ENCODE measurements around the gene EIF4E1B.

EIF4E1B gene

DNA sequence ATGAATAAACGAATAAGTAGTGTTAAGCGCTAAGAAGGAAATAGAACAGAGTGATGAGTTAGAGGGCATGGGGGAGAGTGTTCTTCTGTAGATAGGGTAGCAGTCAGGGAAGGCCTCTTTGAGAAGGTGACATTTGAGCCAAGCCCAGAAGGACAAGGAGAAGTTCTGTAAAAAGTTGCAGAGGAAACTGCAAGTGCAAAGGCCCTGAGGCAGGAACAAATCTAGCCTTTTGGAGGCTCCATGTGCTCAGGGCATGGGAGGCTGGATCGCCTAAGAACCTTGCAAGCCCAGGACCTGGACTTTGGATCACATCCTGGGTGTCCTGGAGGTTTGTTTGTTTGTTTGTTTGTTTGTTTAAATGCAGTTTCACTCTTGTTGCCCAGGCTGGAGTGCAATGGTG lies 8.0 kb downstream of the EIF4E1B start:
- no peak for DNase-seq (ENCODE audit: low read depth, low spot score)
- 100% methylated on average over 2 of the region's 3 CpGs for WGBS (ENCODE audit: insufficient coverage, insufficient read length)
- Histone ChIP-seq H3K36me3 (ENCODE audit: control insufficient read depth, insufficient read depth, low read length) (no peaks in the 10 kb centered on the region), H3K9me3 (ENCODE audit: control insufficient read depth, insufficient read depth, low read length) (no peaks in the 10 kb centered on the region), H3K27ac (ENCODE audit: low read length) (no peak overlapping the region), H3K4me3 (ENCODE audit: low read length) (no peak overlapping the region), H3K4me1 (ENCODE audit: control insufficient read depth, insufficient read depth, low read length) (peaks cover 6% of the 10 kb centered on the region), H3K27me3 (ENCODE audit: control insufficient read depth, insufficient read depth, low read length) (no peaks in the 10 kb centered on the region)

DNA sequence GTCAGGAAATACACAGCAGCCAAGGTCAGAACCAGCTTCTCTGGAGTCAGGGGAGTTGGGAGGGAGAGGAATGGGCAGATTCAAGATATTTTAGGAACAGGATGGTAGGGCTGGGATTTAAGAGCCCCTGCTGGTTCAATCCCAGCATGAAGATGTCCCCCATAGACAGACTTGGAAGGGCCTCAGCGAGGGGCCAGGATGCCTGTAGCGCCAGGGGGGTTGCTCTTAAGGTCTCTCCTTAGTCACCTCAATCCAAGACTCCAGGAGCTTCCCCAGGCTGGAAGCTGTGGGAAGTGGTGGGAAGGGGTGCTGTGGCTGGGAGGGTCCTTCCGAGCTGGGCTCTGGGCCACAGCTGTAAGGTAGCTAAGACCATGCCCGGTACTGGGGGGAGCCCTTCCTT lies 8.7 kb downstream of the EIF4E1B start:
- Histone ChIP-seq H3K36me3 (ENCODE audit: control insufficient read depth, insufficient read depth, low read length) (no peaks in the 10 kb centered on the region), H3K27ac (ENCODE audit: low read length) (no peak overlapping the region), H3K27me3 (ENCODE audit: control insufficient read depth, insufficient read depth, low read length) (no peaks in the 10 kb centered on the region), H3K4me3 (ENCODE audit: low read length) (no peak overlapping the region), H3K4me1 (ENCODE audit: control insufficient read depth, insufficient read depth, low read length) (peaks cover 6% of the 10 kb centered on the region), H3K9me3 (ENCODE audit: control insufficient read depth, insufficient read depth, low read length) (no peaks in the 10 kb centered on the region)
- DNase-seq (ENCODE audit: low read depth, low spot score) = no peak
- no CpG with 5 or more reads among the region's 4 CpGs for WGBS (ENCODE audit: insufficient coverage, insufficient read length)

DNA sequence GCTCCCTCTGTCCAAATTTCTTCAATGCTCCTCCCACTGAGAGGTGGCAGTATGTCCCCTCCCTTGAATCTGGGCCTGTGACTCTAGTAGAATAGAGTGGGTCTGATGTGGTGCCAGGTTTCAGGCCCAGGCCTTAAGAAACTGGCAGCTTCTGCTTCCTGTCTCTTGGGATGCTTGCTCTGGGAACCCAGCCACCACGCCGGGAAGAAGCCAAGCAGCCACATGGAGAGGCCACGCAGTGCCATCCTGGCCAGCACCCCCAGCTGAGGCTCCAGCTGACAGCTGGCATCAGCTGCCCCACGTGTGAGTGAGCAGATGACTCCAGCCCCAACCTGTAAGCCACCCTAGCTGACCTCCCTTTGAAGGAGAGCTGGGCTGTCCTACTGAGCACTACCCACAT lies 9.5 kb downstream of the EIF4E1B start:
- no peaks in the 10 kb centered on the region for H3K27me3 ChIP-seq (ENCODE audit: control insufficient read depth, insufficient read depth, low read length)
- no peak overlapping the region for H3K27ac ChIP-seq (ENCODE audit: low read length)
- no CpG with 5 or more reads among the region's 4 CpGs for WGBS (ENCODE audit: insufficient coverage, insufficient read length)

DNA sequence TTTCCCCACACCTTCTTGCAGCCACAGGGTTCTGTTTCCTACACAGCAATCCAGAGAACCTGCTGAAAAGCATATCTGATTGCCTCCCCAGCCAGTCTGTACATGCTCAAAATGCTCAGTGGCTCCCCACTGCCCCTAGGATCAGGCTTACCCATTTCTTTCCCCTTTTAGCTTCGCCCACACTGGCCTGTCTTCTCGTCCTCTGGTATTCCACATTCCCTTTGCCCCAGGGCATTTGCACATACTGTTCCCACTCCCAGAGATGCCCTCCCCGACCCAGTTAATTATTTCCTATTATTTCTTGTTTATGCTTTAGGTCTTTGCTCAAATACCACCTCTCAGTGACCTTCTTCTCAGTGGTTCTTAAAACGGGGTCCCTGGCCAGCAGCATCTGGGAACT lies 10.1 kb downstream of the EIF4E1B start:
- peaks cover 6% of the 10 kb centered on the region for H3K4me1 ChIP-seq (ENCODE audit: control insufficient read depth, insufficient read depth, low read length)
- no peaks in the 10 kb centered on the region for H3K9me3 ChIP-seq (ENCODE audit: control insufficient read depth, insufficient read depth, low read length)
- H3K4me3 ChIP-seq (ENCODE audit: low read length) = no peak overlapping the region
- H3K36me3 ChIP-seq (ENCODE audit: control insufficient read depth, insufficient read depth, low read length) = no peaks in the 10 kb centered on the region
- DNase-seq (ENCODE audit: low read depth, low spot score) = no peak
- no peaks in the 10 kb centered on the region for H3K27me3 ChIP-seq (ENCODE audit: control insufficient read depth, insufficient read depth, low read length)
- H3K27ac ChIP-seq (ENCODE audit: low read length) = no peak overlapping the region
- WGBS (ENCODE audit: insufficient coverage, insufficient read length) = no CpG with 5 or more reads among the region's 4 CpGs

More for the DNA sequence above, 9.5 kb downstream of the EIF4E1B start:
- no peaks in the 10 kb centered on the region for H3K36me3 ChIP-seq (ENCODE audit: control insufficient read depth, insufficient read depth, low read length)
- H3K9me3 ChIP-seq (ENCODE audit: control insufficient read depth, insufficient read depth, low read length) = no peaks in the 10 kb centered on the region
- H3K4me1 ChIP-seq (ENCODE audit: control insufficient read depth, insufficient read depth, low read length) = peaks cover 6% of the 10 kb centered on the region
- no peak overlapping the region for H3K4me3 ChIP-seq (ENCODE audit: low read length)
- no peak for DNase-seq (ENCODE audit: low read depth, low spot score)

DNA sequence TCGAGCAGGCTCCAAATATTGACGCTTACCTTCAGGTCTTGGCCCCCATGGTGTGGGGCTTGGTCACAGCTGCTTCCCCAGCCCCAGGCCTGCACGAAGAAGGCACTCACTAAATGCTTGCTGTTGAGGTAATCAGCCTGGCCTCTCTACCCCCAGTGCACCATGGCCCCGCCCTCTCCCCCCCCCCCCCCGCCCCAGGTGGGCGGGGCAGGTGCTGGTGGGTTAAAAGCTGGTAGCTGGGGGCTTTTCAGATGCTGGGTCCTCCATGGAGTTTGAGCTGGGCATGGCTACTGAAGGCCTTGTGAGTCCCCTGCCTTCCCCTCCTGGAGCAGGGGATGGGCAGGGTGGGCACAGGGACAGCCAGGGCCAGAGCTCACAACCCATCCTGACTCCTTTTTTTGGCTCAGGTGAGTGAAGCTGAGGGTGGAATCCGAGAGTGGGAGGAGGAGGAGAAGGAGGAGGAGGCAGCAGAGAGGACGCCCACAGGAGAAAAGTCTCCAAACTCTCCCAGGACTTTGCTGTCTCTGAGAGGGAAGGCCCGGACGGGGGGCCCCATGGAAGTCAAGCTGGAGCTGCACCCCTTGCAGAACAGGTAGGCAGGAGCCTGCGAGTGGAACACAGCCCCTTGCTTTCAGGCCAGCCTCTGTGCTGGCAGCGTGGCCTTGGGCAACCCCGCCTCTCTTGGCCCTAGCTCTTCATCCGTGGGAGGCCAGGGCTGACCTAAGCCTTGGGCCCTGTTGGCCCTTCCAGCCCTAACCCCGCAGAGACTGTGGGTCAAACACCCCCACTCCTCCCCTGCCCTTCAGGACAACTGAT lies 12.4 kb downstream of the EIF4E1B start:
- Histone ChIP-seq H3K27ac (ENCODE audit: low read length) (no peak overlapping the region), H3K27me3 (ENCODE audit: control insufficient read depth, insufficient read depth, low read length) (no peaks in the 10 kb centered on the region), H3K9me3 (ENCODE audit: control insufficient read depth, insufficient read depth, low read length) (no peaks in the 10 kb centered on the region), H3K36me3 (ENCODE audit: control insufficient read depth, insufficient read depth, low read length) (no peaks in the 10 kb centered on the region), H3K4me1 (ENCODE audit: control insufficient read depth, insufficient read depth, low read length) (peaks cover 8% of the 10 kb centered on the region), H3K4me3 (ENCODE audit: low read length) (no peak overlapping the region)
- DNase-seq (ENCODE audit: low read depth, low spot score) = no peak
- no CpG with 5 or more reads among the region's 15 CpGs for WGBS (ENCODE audit: insufficient coverage, insufficient read length)

DNA sequence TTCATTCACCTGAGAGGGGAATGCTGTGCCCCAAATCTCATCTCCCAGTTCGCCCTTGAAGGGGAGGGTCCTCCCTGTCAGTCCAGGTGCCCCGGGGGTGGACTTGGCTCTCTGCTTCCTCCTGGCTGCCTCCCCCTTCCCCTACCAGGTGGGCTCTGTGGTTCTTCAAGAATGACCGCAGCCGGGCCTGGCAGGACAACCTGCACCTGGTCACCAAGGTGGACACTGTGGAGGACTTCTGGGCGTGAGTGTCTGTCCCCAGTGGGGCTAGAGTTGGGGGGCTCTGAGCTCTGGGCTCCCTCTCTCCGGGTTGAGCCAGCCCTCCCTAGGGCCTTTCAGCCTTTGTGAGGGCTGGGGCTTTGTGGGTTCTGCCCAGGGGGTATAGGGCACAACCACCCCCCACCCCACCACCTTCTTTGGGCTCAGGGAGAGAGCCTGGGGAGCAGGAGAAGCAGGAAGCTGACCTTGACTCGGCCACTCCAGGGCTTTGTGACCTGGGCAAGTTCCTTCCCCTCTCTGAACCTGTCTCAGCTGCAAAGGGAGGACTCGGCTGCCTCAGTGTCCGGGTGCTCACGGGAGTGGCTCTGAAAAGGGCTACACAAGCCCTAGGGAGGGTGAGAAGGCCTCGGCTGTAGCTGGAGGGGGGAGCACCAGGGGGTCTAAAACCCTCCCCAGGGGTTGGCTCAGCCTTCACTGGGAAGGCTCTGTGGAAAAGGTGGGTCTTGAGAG lies 13.2 kb downstream of the EIF4E1B start:
- no peak overlapping the region for H3K27ac ChIP-seq (ENCODE audit: low read length)
- no peak overlapping the region for H3K4me3 ChIP-seq (ENCODE audit: low read length)
- WGBS (ENCODE audit: insufficient coverage, insufficient read length) = no CpG with 5 or more reads among the region's 11 CpGs
- no peaks in the 10 kb centered on the region for H3K36me3 ChIP-seq (ENCODE audit: control insufficient read depth, insufficient read depth, low read length)
- H3K4me1 ChIP-seq (ENCODE audit: control insufficient read depth, insufficient read depth, low read length) = peaks cover 8% of the 10 kb centered on the region
- H3K27me3 ChIP-seq (ENCODE audit: control insufficient read depth, insufficient read depth, low read length) = no peaks in the 10 kb centered on the region
- DNase-seq (ENCODE audit: low read depth, low spot score) = no peak
- no peaks in the 10 kb centered on the region for H3K9me3 ChIP-seq (ENCODE audit: control insufficient read depth, insufficient read depth, low read length)

DNA sequence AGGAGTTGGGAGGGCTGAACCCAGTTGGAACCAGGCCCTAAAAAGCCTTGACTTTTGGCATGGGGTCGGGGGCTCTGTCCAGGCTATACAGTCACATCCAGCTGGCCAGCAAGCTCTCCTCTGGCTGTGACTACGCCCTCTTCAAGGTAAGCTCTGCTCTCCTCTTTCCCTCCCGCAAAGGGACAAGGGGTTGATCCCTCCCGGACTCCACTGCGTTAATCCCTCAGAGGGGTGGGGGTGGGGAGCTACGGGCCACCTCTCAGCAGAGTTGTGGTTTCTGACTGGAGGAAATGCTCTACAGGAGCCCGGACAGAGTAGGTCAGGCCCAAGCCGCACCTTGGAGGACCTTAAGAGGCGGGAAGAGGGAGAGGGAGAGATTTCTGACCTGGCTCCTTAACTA lies 13.8 kb downstream of the EIF4E1B start:
- peaks cover 8% of the 10 kb centered on the region for H3K4me1 ChIP-seq (ENCODE audit: control insufficient read depth, insufficient read depth, low read length)
- H3K36me3 ChIP-seq (ENCODE audit: control insufficient read depth, insufficient read depth, low read length) = no peaks in the 10 kb centered on the region
- no CpG with 5 or more reads among the region's 9 CpGs for WGBS (ENCODE audit: insufficient coverage, insufficient read length)
- H3K27ac ChIP-seq (ENCODE audit: low read length) = no peak overlapping the region
- no peaks in the 10 kb centered on the region for H3K9me3 ChIP-seq (ENCODE audit: control insufficient read depth, insufficient read depth, low read length)
- no peak for DNase-seq (ENCODE audit: low read depth, low spot score)
- no peak overlapping the region for H3K4me3 ChIP-seq (ENCODE audit: low read length)
- no peaks in the 10 kb centered on the region for H3K27me3 ChIP-seq (ENCODE audit: control insufficient read depth, insufficient read depth, low read length)

DNA sequence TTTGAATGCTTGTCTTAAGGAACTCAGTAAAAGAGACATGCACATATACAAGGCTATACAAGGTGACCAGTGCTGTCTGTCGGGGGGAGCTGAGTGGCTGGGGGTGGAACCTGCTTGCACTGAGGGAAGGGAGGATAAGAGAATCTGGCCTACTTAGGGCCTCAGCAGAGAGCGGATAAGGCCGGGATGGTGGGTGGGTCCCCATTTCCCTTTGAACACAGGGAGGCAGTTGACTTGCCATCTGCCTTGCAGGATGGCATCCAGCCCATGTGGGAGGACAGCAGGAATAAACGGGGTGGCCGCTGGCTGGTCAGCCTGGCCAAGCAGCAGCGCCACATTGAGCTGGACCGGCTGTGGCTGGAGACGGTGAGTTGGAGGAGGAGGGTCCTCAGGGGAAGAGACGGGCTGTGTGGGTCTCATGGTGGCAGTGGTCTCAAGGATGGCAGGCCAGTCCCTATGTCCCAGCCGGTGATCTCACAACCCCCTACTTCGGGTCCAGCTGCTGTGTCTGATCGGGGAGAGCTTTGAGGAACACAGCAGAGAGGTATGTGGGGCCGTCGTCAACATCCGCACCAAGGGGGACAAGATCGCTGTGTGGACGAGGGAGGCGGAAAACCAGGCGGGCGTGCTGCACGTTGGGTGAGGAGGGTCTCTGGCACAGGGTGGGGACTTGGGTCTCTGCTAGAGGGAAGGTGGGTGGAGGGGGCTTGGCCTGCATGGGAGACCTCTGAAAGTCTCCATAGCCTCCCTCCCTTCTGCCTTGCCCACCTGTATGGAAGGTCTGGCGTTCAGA lies 14.6 kb downstream of the EIF4E1B start:
- WGBS (ENCODE audit: insufficient coverage, insufficient read length) = no CpG with 5 or more reads among the region's 22 CpGs
- H3K4me1 ChIP-seq (ENCODE audit: control insufficient read depth, insufficient read depth, low read length) = peaks cover 8% of the 10 kb centered on the region
- no peak for DNase-seq (ENCODE audit: low read depth, low spot score)

DNA sequence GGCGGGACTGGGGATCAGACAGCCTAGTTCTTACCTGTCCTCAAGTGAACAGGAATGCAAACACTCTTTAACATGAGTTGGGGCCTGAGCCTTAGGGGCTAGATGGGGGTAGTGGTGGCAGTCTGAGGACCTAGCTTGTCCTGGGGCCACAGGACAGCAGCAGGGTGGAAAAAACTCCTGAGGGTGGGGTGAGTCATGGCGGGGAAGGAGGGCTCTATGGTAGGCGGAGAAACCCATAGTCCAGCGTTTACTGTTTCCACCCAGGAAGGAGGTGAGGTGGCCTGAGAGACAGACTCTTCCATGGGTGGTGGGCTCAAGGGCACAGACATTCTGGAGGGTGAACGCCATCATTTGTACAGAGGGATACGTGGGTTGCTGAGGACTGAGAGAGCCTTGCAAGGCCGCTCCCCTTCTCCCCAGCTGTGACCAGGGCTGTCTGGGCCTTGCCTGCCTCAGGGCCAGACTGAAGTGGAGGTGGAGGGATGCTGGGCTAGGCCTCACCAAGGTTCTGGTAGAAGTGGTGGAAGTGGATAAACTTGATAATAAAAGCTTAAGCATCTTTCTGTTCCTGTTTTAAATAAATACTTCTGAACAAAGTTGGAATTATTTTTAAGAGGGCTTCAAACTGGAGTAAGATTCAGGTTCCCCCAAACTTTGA lies 15.7 kb downstream of the EIF4E1B start:
- no peak for DNase-seq (ENCODE audit: low read depth, low spot score)
- WGBS (ENCODE audit: insufficient coverage, insufficient read length) = no CpG with 5 or more reads among the region's 7 CpGs
- no peak overlapping the region for H3K4me3 ChIP-seq (ENCODE audit: low read length)
- no peaks in the 10 kb centered on the region for H3K36me3 ChIP-seq (ENCODE audit: control insufficient read depth, insufficient read depth, low read length)
- no peaks in the 10 kb centered on the region for H3K27me3 ChIP-seq (ENCODE audit: control insufficient read depth, insufficient read depth, low read length)
- no peak overlapping the region for H3K27ac ChIP-seq (ENCODE audit: low read length)
- peaks cover 8% of the 10 kb centered on the region for H3K4me1 ChIP-seq (ENCODE audit: control insufficient read depth, insufficient read depth, low read length)
- H3K9me3 ChIP-seq (ENCODE audit: control insufficient read depth, insufficient read depth, low read length) = no peaks in the 10 kb centered on the region

More for the DNA sequence above, 14.6 kb downstream of the EIF4E1B start:
- H3K36me3 ChIP-seq (ENCODE audit: control insufficient read depth, insufficient read depth, low read length) = no peaks in the 10 kb centered on the region
- no peak overlapping the region for H3K27ac ChIP-seq (ENCODE audit: low read length)
- no peak overlapping the region for H3K4me3 ChIP-seq (ENCODE audit: low read length)
- H3K27me3 ChIP-seq (ENCODE audit: control insufficient read depth, insufficient read depth, low read length) = no peaks in the 10 kb centered on the region
- H3K9me3 ChIP-seq (ENCODE audit: control insufficient read depth, insufficient read depth, low read length) = no peaks in the 10 kb centered on the region

DNA sequence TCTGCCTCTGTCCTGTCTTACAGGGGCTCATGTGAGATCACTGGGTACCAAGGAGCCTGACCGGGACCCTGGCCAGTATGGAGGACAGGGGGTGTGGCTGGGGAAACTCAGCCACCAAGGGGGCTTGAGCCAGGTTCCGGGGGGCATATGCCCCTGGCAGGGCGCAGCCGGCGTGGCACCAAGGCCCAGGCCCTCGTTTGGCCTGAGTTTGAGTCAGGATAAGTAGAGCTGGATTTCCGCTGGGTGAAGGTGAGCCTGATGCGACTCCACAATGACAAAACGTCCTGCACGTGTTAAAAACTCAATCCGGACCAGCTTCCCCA lies 16.2 kb downstream of the EIF4E1B start:
- H3K36me3 ChIP-seq (ENCODE audit: control insufficient read depth, insufficient read depth, low read length) = no peaks in the 10 kb centered on the region
- no peak overlapping the region for H3K4me3 ChIP-seq (ENCODE audit: low read length)
- H3K9me3 ChIP-seq (ENCODE audit: control insufficient read depth, insufficient read depth, low read length) = no peaks in the 10 kb centered on the region
- H3K27me3 ChIP-seq (ENCODE audit: control insufficient read depth, insufficient read depth, low read length) = no peaks in the 10 kb centered on the region
- WGBS (ENCODE audit: insufficient coverage, insufficient read length) = no CpG with 5 or more reads among the region's 11 CpGs
- DNase-seq (ENCODE audit: low read depth, low spot score) = no peak
- H3K4me1 ChIP-seq (ENCODE audit: control insufficient read depth, insufficient read depth, low read length) = peaks cover 8% of the 10 kb centered on the region
- no peak overlapping the region for H3K27ac ChIP-seq (ENCODE audit: low read length)
